ENCODE measurements around the gene HYI. TPM values are rescaled to one million over a fixed set of nuclear protein-coding genes. Genes with fewer than 3 reads are reported as not detected.

The HYI gene
- total and polyA plus RNA-seq, 2 of the 8 experiments (the other 6 are each of a cell fraction or from before 2014, with no cell fraction given) = 14.4 to 17.7 TPM

- Histone ChIP-seq H2BK20ac (ENCODE audit: low read length) (no peak overlapping the region), H3K27me3 (replicated peaks in 1 of 4; ENCODE audit: control insufficient read depth in 3 of 4, extremely low read depth in 1 of 4, insufficient read depth in 3 of 4, low read length in 3 of 4) (no peaks in the 10 kb centered on the region; a peak in 1 of 7 replicates), H3K56ac (replicated peaks; ENCODE audit: insufficient read length, low read depth, low read length) (no peak overlapping the region), H2BK5ac (ENCODE audit: low read depth, low read length) (peak overlapping the region; percentile 57; the same call in 1 of the 2 replicates), H3K9ac (replicated peaks in 1 of 4; ENCODE audit: extremely low read depth in 1 of 4, low read depth in 3 of 4, low read length in 3 of 4) (peak overlapping the region; percentile 43 to 82 (median 47)), H4K8ac (ENCODE audit: extremely low read depth, insufficient read depth, low read length) (no peak overlapping the region), H3K23ac (ENCODE audit: insufficient read length) (no peak overlapping the region), H2BK120ac (replicated peaks; ENCODE audit: low read depth, low read length) (peak overlapping the region; percentile 60), H3K36me3 (ENCODE audit: control insufficient read depth in 2 of 4, insufficient read depth in 4 of 4, low read length in 3 of 4) (peaks cover 3 to 19% (median 8%) of the 10 kb centered on the region in 4 experiments; a peak in 5 of 8 replicates), H4K5ac (ENCODE audit: insufficient read length, low read depth, low read length) (peak overlapping the region; percentile 74), H3K27ac (ENCODE audit: low read depth, low read length) (no peak overlapping the region), H3K4me1 (replicated peaks in 1 of 4; ENCODE audit: control insufficient read depth in 3 of 4, insufficient read depth in 4 of 4, low read length in 3 of 4) (peaks cover 3 to 8% (median 4%) of the 10 kb centered on the region in 4 experiments; a peak in 5 of 7 replicates), H3K4me3 (ENCODE audit: extremely low read depth in 1 of 4, insufficient read depth in 2 of 4, low read depth in 3 of 4, low read length in 4 of 4) (peak overlapping the region; percentile 49 to 68 (median 65)), H3K4me2 (ENCODE audit: insufficient read depth in 1 of 2, low read depth in 2 of 2, low read length in 2 of 2) (peak overlapping the region; percentile 83 to 88), H3K23me2 (ENCODE audit: low read depth, low read length) (peaks cover 10% of the 10 kb centered on the region; the same call in 1 of the 2 replicates), H2BK12ac (ENCODE audit: low read depth, low read length) (no peak overlapping the region; the same call in 1 of the 2 replicates), H4K91ac (replicated peaks; ENCODE audit: insufficient read length, low read length) (peak overlapping the region; percentile 58), H3K18ac (ENCODE audit: extremely low read depth, low read length) (peak overlapping the region; percentile 88), H3K14ac (ENCODE audit: insufficient read length) (no peak overlapping the region), H2AK5ac (ENCODE audit: low read depth, low read length) (no peak overlapping the region; the same call in 1 of the 2 replicates), H4K20me1 (replicated peaks in 1 of 2; ENCODE audit: control insufficient read depth in 1 of 2, insufficient read depth in 2 of 2, low read length in 2 of 2) (peaks cover 0 to 5% of the 10 kb centered on the region in 2 experiments), H3K4ac (replicated peaks; ENCODE audit: insufficient read length, low read depth, low read length) (peak overlapping the region; percentile 48), H3K9me3 (ENCODE audit: insufficient read depth in 2 of 2, low read depth in 1 of 2, low read length in 1 of 2) (no peaks in the 10 kb centered on the region), H2AFZ (ENCODE audit: low read length) (peak overlapping the region; percentile 77), H3K79me1 (ENCODE audit: low read depth, low read length) (no peaks in the 10 kb centered on the region), H2BK15ac (ENCODE audit: low read length) (no peak overlapping the region), H3K79me2 (ENCODE audit: control insufficient read depth in 1 of 2, insufficient read depth in 2 of 2, low read length in 2 of 2) (no peaks in the 10 kb centered on the region; a peak in 1 of 4 replicates)
- DNase-seq (ENCODE audit: low read depth in 1 of 2, low spot score in 2 of 2) = peak; percentile 43 to 82
- ChIA-PET POLR2A (ENCODE audit: partially characterized antibody) (interaction anchor here (0.7 to 3.0 kb wide), 26 partner anchors 9 to 252 kb away, joined by 3 to 22 read pairs (median 4); partner anchors contain the start of genes ELOVL1, KDM4A and PTPRF), CTCF (ENCODE audit: partially characterized antibody) (interaction anchor here (0.8 to 2.6 kb wide), 10 partner anchors 9 to 227 kb away, joined by 3 to 10 read pairs (median 4); no protein-coding TSS in a partner anchor)
- FAIRE-seq = peak; percentile 99
- WGBS, 2 experiments (ENCODE audit: extremely low coverage in 1 of 2, insufficient coverage in 1 of 2, insufficient read length in 1 of 2, insufficient replicate concordance in 2 of 2, low coverage in 1 of 2, low lambda C conversion rate in 2 of 2, missing lambda C conversion rate in 1 of 2) = 10% methylated on average over 19 of the region's 19 CpGs; no CpG with 5 or more reads in 1 of the 2 experiments
- TF ChIP-seq CHD2 (IDR thresholded peaks at IDR 0.05; ENCODE audit: low read length) (peak; percentile 41; the same call in 1 of the 2 replicates), KDM1A (IDR thresholded peaks at IDR 0.05; ENCODE audit: borderline replicate concordance, low read length) (no peak), RNF2 (IDR thresholded peaks at IDR 0.05; ENCODE audit: borderline replicate concordance, low read depth, low read length, missing control alignments, poor library complexity, severe bottlenecking) (no peak), PHF8 (conservative IDR thresholded peaks at IDR 0.05; ENCODE audit: low read depth, low read length) (0 out of 2 replicates have a peak, but pooled peaks have one; percentile 25), POLR2A (IDR thresholded peaks at IDR 0.05; ENCODE audit: control extremely low read depth in 1 of 2, low read depth in 2 of 2, low read length in 2 of 2) (peak in 1 of 2 experiments; percentile 39; a peak in 1 of 3 replicates), CTCF (IDR thresholded peaks at IDR 0.05; ENCODE audit: control extremely low read depth in 1 of 3, insufficient read depth in 1 of 3, low read depth in 1 of 3, low read length in 3 of 3) (peak in 1 of 3 experiments; percentile 0; a peak in 1 of 4 replicates), RFX5 (IDR thresholded peaks at IDR 0.05; ENCODE audit: borderline replicate concordance, low read depth, low read length) (0 out of 2 replicates have a peak, but pooled peaks have one; percentile 22)
Observed at GRCh38 chr1:43454270-43455011, 710 bp upstream of the HYI start.
